ENCODE measurements around the gene SMG5. TPM values are rescaled to one million over a fixed set of nuclear protein-coding genes. Genes with fewer than 3 reads are reported as not detected.

SMG5 gene
- total RNA-seq, 1 experiment from 2014 or later: 63.3 TPM

DNA sequence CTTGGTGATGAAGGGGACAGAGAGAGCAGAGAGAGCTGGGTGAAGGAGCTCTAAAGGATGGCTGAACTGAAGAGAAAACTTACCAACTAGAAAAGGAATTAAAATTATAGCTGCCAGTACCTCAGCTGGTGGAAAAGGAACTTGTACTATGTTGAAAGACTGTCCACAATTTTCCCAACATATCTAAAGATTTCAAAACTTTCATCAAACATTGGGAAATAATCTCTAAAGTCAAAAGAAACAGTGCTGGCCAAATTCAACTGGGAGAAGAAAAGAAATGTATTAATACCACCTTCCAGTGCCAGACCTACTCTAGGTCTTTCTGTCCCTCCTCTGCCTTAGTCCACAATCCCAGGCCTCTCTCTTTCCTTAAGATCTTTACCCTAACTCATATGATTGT is 6.1 kb downstream of the SMG5 start:
- Histone ChIP-seq H3K36me3 (ENCODE audit: low read depth) (peaks cover 36% of the 10 kb centered on the region), H3K27ac (no peak overlapping the region), H3K79me2 (ENCODE audit: low read depth) (peaks cover 40% of the 10 kb centered on the region), H3K4me3 (no peak overlapping the region), H3K9me3 (ENCODE audit: insufficient read depth, low read depth) (no peaks in the 10 kb centered on the region), H3K4me2 (no peak overlapping the region), H2AFZ (no peak overlapping the region), H4K20me1 (ENCODE audit: insufficient read depth) (peaks cover 23% of the 10 kb centered on the region), H3F3A (ENCODE audit: insufficient read depth, low read depth) (peaks cover 27% of the 10 kb centered on the region; the same call in 1 of the 2 replicates), H3K9me2 (ENCODE audit: insufficient read depth) (no peaks in the 10 kb centered on the region), H3K27me3 (ENCODE audit: insufficient read depth, low read depth) (no peaks in the 10 kb centered on the region), H3K4me1 (replicated peaks; ENCODE audit: insufficient read depth) (peaks cover 9% of the 10 kb centered on the region)
- ChIA-PET CTCF (no interaction called here), POLR2A (ENCODE audit: unreplicated experiment) (no interaction called here)
- intact Hi-C loops (cut with micrococcal nuclease; ENCODE audit: unreplicated experiment): no loop called here
- TF ChIP-seq, protein P1, sequence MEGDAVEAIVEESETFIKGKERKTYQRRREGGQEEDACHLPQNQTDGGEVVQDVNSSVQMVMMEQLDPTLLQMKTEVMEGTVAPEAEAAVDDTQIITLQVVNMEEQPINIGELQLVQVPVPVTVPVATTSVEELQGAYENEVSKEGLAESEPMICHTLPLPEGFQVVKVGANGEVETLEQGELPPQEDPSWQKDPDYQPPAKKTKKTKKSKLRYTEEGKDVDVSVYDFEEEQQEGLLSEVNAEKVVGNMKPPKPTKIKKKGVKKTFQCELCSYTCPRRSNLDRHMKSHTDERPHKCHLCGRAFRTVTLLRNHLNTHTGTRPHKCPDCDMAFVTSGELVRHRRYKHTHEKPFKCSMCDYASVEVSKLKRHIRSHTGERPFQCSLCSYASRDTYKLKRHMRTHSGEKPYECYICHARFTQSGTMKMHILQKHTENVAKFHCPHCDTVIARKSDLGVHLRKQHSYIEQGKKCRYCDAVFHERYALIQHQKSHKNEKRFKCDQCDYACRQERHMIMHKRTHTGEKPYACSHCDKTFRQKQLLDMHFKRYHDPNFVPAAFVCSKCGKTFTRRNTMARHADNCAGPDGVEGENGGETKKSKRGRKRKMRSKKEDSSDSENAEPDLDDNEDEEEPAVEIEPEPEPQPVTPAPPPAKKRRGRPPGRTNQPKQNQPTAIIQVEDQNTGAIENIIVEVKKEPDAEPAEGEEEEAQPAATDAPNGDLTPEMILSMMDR (conservative IDR thresholded peaks at IDR 0.05): no peak
- no peak for TF ChIP-seq EZH2 (IDR thresholded peaks at IDR 0.05; ENCODE audit: low read depth)
- no TSS peak for BruUV-seq (replicated peaks)
- DNase-seq: no peak

DNA sequence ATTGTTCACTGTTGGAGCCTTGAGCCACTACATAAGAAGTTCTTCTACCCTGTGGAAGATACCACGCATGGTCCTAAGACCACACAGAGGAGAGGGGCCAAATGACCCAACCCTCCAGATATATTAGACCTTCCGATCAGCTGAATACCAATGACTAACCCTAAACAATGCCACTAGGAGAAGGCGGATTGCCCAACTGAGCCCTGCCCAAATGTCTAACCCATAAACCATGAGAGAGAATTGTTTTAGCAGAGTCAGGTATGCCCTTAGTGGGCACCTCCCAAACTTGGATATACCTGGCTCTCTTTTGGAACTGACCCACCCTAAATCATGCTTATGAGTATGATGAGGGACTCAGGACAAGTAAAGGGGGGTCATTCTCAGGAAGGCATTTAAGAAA is 12.3 kb downstream of the SMG5 start:
- Histone ChIP-seq H3K4me2 (no peak overlapping the region), H3K79me2 (ENCODE audit: low read depth) (0 out of 2 replicates have a peak, but pooled peaks cover 2% of the 10 kb centered on the region), H2AFZ (no peak overlapping the region), H3F3A (ENCODE audit: insufficient read depth, low read depth) (no peaks in the 10 kb centered on the region; the same call in 1 of the 2 replicates), H3K4me3 (no peak overlapping the region), H3K36me3 (ENCODE audit: low read depth) (peaks cover 37% of the 10 kb centered on the region), H4K20me1 (ENCODE audit: insufficient read depth) (0 out of 2 replicates have a peak, but pooled peaks cover 3% of the 10 kb centered on the region), H3K9me2 (ENCODE audit: insufficient read depth) (no peaks in the 10 kb centered on the region), H3K4me1 (replicated peaks; ENCODE audit: insufficient read depth) (no peaks in the 10 kb centered on the region), H3K27ac (no peak overlapping the region), H3K27me3 (ENCODE audit: insufficient read depth, low read depth) (no peaks in the 10 kb centered on the region), H3K9me3 (ENCODE audit: insufficient read depth, low read depth) (no peaks in the 10 kb centered on the region)
- no peak for DNase-seq
- intact Hi-C loops (cut with micrococcal nuclease; ENCODE audit: unreplicated experiment): no loop called here
- BruUV-seq (replicated peaks): no TSS peak
- ChIA-PET POLR2A (ENCODE audit: unreplicated experiment) (no interaction called here), CTCF (no interaction called here)
- no peak for TF ChIP-seq EZH2 (IDR thresholded peaks at IDR 0.05; ENCODE audit: low read depth)
- TF ChIP-seq, protein P1 (conservative IDR thresholded peaks at IDR 0.05): no peak

DNA sequence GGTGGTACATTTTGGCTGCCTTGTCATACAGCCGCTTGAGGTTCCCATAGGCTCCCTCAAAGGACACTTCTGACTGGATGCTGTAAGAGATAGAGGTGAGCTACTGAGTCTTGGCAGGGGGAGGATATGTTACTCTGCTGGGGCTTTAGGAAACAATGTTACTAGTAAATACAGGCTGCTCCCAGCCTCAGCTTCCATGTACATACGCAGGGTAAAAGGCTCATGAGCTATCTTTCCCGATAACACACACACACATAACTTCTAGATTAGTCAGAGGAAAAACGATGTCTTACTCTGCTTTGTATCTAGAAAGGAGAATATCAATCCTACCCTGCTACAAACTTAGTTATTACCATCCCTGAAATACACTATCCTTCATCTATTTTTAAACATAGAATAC is 14.3 kb downstream of the SMG5 start:
- TF ChIP-seq EZH2 (IDR thresholded peaks at IDR 0.05; ENCODE audit: low read depth): no peak
- TF ChIP-seq, protein P1 (conservative IDR thresholded peaks at IDR 0.05): no peak

More for the DNA sequence above, 14.3 kb downstream of the SMG5 start:
- Histone ChIP-seq H3K27ac (no peak overlapping the region), H3K36me3 (ENCODE audit: low read depth) (peaks cover 38% of the 10 kb centered on the region), H3K4me3 (no peak overlapping the region), H4K20me1 (ENCODE audit: insufficient read depth) (0 out of 2 replicates have a peak, but pooled peaks cover 3% of the 10 kb centered on the region), H3K9me2 (ENCODE audit: insufficient read depth) (no peaks in the 10 kb centered on the region), H3K9me3 (ENCODE audit: insufficient read depth, low read depth) (no peaks in the 10 kb centered on the region), H3K79me2 (ENCODE audit: low read depth) (0 out of 2 replicates have a peak, but pooled peaks cover 2% of the 10 kb centered on the region), H3K4me1 (replicated peaks; ENCODE audit: insufficient read depth) (no peaks in the 10 kb centered on the region), H3F3A (ENCODE audit: insufficient read depth, low read depth) (peaks cover 4% of the 10 kb centered on the region; the same call in 1 of the 2 replicates), H3K4me2 (no peak overlapping the region), H3K27me3 (ENCODE audit: insufficient read depth, low read depth) (no peaks in the 10 kb centered on the region), H2AFZ (no peak overlapping the region)
- POLR2A ChIA-PET (ENCODE audit: unreplicated experiment): interaction anchor here (0.6 kb wide), 1 partner anchor 75 kb away, joined by 3 read pairs; the partner anchor contains the start of gene SLC25A44
- CTCF ChIA-PET: no interaction called here
- no TSS peak for BruUV-seq (replicated peaks)
- no peak for DNase-seq
- intact Hi-C loops (cut with micrococcal nuclease; ENCODE audit: unreplicated experiment): no loop called here
